DND-41 (cell line): ENCODE results near the gene VWA3B.

ENCODE experiments used
- ATAC-seq: fragments of 200-7000 bp; cut with Tn5 transposase; 3 replicates; pipeline ENCODE4 v1.9.1; 2021; ENCODE audit warnings: low read depth; ENCODE audit not compliant: insufficient read depth
- DNase-seq: peaks from one replicate; pipeline ENCODE4 v3.0.0-alpha.2; 2020
- H2AFZ ChIP-seq: 2 replicates; pipeline ENCODE4 v1.6.0; 2012; ENCODE audit warnings: low read depth, low read length
- H3K27ac ChIP-seq: 2 replicates; pipeline ENCODE4 v1.5.1; 2012; ENCODE audit warnings: low read length, inconsistent platforms
- H3K27me3 ChIP-seq: fragments of 200-600 bp; sonication (generic); 2 replicates; pipeline ENCODE4 v1.6.0; 2012; ENCODE audit warnings: low read length, mild to moderate bottlenecking, inconsistent platforms; ENCODE audit not compliant: insufficient read depth, poor library complexity
- H3K36me3 ChIP-seq: 2 replicates; pipeline ENCODE4 v1.5.1; 2012; ENCODE audit warnings: low read length, inconsistent platforms; ENCODE audit not compliant: insufficient read depth
- H3K4me1 ChIP-seq: 2 replicates; pipeline ENCODE4 v1.5.1; 2012; ENCODE audit warnings: mild to moderate bottlenecking, low read length; ENCODE audit not compliant: insufficient read depth
- H3K4me2 ChIP-seq: 2 replicates; pipeline ENCODE4 v1.6.0; 2012; ENCODE audit warnings: mild to moderate bottlenecking, moderate library complexity, low read length, inconsistent platforms; ENCODE audit not compliant: insufficient read depth
- H3K4me3 ChIP-seq, 2 experiments: fragments of 200-600 bp in 1 of 2; shearing (Covaris generic) in 1 of 2; 2 replicates each; pipeline ENCODE4 v1.5.1; 2012 to 2016; ENCODE audit warnings: inconsistent platforms in 2 of 2, low read length in 2 of 2, mild to moderate bottlenecking in 2 of 2, low read depth in 1 of 2, moderate library complexity in 1 of 2
- H3K79me2 ChIP-seq: 2 replicates; pipeline ENCODE4 v1.6.0; 2012; ENCODE audit warnings: low read length, inconsistent platforms; ENCODE audit not compliant: insufficient read depth
- H3K9ac ChIP-seq: 2 replicates; pipeline ENCODE4 v1.6.0; 2012; ENCODE audit warnings: low read depth, mild to moderate bottlenecking, inconsistent platforms, low read length, moderate library complexity
- H3K9me3 ChIP-seq: 2 replicates; pipeline ENCODE4 v1.5.1; 2012; ENCODE audit warnings: low read length, moderate library complexity, mild to moderate bottlenecking, inconsistent platforms; ENCODE audit not compliant: insufficient read depth, severe bottlenecking
- H4K20me1 ChIP-seq: 2 replicates; pipeline ENCODE4 v1.6.0; 2012; ENCODE audit warnings: low read length; ENCODE audit not compliant: insufficient read depth
- CTCF ChIP-seq: IDR thresholded peaks from 2 replicates; pipeline ENCODE4 v1.5.1; 2012; ENCODE audit warnings: borderline replicate concordance, low read length, moderate library complexity, mild to moderate bottlenecking; ENCODE audit not compliant: poor library complexity, severe bottlenecking; ENCODE audit errors: extremely low read depth
- EZH2 ChIP-seq: IDR thresholded peaks from 3 replicates; pipeline ENCODE4 v1.6.1; 2012; ENCODE audit warnings: borderline replicate concordance, low read depth, mild to moderate bottlenecking, moderate library complexity, low read length, inconsistent platforms; ENCODE audit not compliant: severe bottlenecking

Gene VWA3B

GRCh38 chr2:98309580-98309979 lies 222.6 kb downstream of the VWA3B start:
- H3K27me3 ChIP-seq, result peaks cover 6% of the 10 kb centered on the region
- ATAC-seq, result no peak
- H4K20me1 ChIP-seq, result no peaks in the 10 kb centered on the region
- no peaks in the 10 kb centered on the region for H3K79me2 ChIP-seq
- H3K36me3 ChIP-seq, result no peaks in the 10 kb centered on the region
- H3K9me3 ChIP-seq, result no peaks in the 10 kb centered on the region
- H3K4me1 ChIP-seq, result no peaks in the 10 kb centered on the region
- H2AFZ ChIP-seq, result no peak overlapping the region
- no peak overlapping the region for H3K4me3 ChIP-seq
- DNase-seq, result no peak
- TF ChIP-seq CTCF, result no peak
- H3K9ac ChIP-seq, result no peak overlapping the region
- H3K27ac ChIP-seq, result no peak overlapping the region
- H3K4me2 ChIP-seq, result no peak overlapping the region

DNA sequence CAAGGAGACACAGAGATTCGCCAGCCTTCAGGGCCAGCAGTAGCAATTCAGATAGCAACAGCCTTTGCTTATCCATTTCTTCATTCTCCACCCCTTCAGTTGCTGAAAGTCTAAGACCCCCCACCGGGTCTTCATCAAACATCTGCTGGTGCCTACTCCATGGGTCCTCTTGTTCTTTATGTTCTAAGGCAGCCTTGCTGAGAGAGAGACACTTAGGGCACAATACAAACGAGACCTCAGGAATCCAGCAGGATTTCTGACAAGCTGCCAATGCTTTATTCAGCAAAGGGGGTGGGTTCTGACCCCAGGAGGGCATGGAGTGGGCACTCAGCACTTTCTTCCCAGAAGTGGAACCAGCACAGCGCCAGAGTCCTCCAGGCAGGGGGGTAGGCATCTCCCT lies 223.0 kb downstream of the VWA3B start:
- no peaks in the 10 kb centered on the region for H3K9me3 ChIP-seq
- DNase-seq (no peak), ATAC-seq (no peak)
- H2AFZ ChIP-seq, result no peak overlapping the region
- no peak overlapping the region for H3K27ac ChIP-seq
- H3K36me3 ChIP-seq, result no peaks in the 10 kb centered on the region
- H4K20me1 ChIP-seq, result no peaks in the 10 kb centered on the region
- TF ChIP-seq EZH2, result no peak
- no peak for TF ChIP-seq CTCF
- no peak overlapping the region for H3K9ac ChIP-seq
- H3K4me1 ChIP-seq, result no peaks in the 10 kb centered on the region
- peaks cover 6% of the 10 kb centered on the region for H3K27me3 ChIP-seq
- no peak overlapping the region for H3K4me3 ChIP-seq
- H3K4me2 ChIP-seq, result no peak overlapping the region
- H3K79me2 ChIP-seq, result no peaks in the 10 kb centered on the region

- Histone ChIP-seq H3K4me1 (no peaks in the 10 kb centered on the region), H3K4me2 (no peak overlapping the region), H3K27ac (no peak overlapping the region), H3K4me3 (no peak overlapping the region), H3K79me2 (no peaks in the 10 kb centered on the region), H3K9me3 (no peaks in the 10 kb centered on the region), H3K9ac (no peak overlapping the region), H4K20me1 (no peaks in the 10 kb centered on the region), H3K36me3 (no peaks in the 10 kb centered on the region), H2AFZ (no peak overlapping the region), H3K27me3 (peaks cover 6% of the 10 kb centered on the region)
- no peak for ATAC-seq
- no peak for DNase-seq
- TF ChIP-seq CTCF (no peak), EZH2 (no peak)
Measured at GRCh38 chr2:98311090-98311489, 224.1 kb downstream of the VWA3B start.

GRCh38 chr2:98311771-98312545 lies 225.0 kb downstream of the VWA3B start:
- no peak overlapping the region for H3K4me3 ChIP-seq
- H3K4me2 ChIP-seq, result no peak overlapping the region
- TF ChIP-seq EZH2 (no peak), CTCF (no peak)
- ATAC-seq, result no peak
- DNase-seq, result no peak
- H3K36me3 ChIP-seq, result no peaks in the 10 kb centered on the region
- H3K27me3 ChIP-seq, result peaks cover 6% of the 10 kb centered on the region
- H2AFZ ChIP-seq, result no peak overlapping the region
- no peaks in the 10 kb centered on the region for H3K79me2 ChIP-seq
- no peaks in the 10 kb centered on the region for H3K9me3 ChIP-seq
- no peaks in the 10 kb centered on the region for H3K4me1 ChIP-seq
- no peaks in the 10 kb centered on the region for H4K20me1 ChIP-seq
- no peak overlapping the region for H3K27ac ChIP-seq
- no peak overlapping the region for H3K9ac ChIP-seq
